Measurements from ENCODE around the gene CDH5. TPM values are rescaled to one million over a fixed set of nuclear protein-coding genes. Genes with fewer than 3 reads are reported as not detected.

Gene CDH5, protein sequence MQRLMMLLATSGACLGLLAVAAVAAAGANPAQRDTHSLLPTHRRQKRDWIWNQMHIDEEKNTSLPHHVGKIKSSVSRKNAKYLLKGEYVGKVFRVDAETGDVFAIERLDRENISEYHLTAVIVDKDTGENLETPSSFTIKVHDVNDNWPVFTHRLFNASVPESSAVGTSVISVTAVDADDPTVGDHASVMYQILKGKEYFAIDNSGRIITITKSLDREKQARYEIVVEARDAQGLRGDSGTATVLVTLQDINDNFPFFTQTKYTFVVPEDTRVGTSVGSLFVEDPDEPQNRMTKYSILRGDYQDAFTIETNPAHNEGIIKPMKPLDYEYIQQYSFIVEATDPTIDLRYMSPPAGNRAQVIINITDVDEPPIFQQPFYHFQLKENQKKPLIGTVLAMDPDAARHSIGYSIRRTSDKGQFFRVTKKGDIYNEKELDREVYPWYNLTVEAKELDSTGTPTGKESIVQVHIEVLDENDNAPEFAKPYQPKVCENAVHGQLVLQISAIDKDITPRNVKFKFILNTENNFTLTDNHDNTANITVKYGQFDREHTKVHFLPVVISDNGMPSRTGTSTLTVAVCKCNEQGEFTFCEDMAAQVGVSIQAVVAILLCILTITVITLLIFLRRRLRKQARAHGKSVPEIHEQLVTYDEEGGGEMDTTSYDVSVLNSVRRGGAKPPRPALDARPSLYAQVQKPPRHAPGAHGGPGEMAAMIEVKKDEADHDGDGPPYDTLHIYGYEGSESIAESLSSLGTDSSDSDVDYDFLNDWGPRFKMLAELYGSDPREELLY
- total RNA-seq: 10 to 100 TPM; 77.2 to 86.5 TPM
- polyA plus RNA-seq (ENCODE audit: insufficient read length in 6 of 6): 100 to 1,000 TPM; 145 to 179 (median 156) TPM
- long read RNA-seq, donor 1, full-length matches to known transcripts: 16 of 52 reads
- long read RNA-seq, donor 1, partial matches to known transcripts: 36 of 52 reads
- long read RNA-seq, donor 1, other reads (novel, unspliced or antisense): 0 of 52 reads
- long read RNA-seq, donor 2, full-length matches to known transcripts: 15 of 57 reads
- long read RNA-seq, donor 2, partial matches to known transcripts: 42 of 57 reads
- long read RNA-seq, donor 2, other reads (novel, unspliced or antisense): 0 of 57 reads
- long read RNA-seq, donor 3, full-length matches to known transcripts: 27 of 34 reads
- long read RNA-seq, donor 3, partial matches to known transcripts: 7 of 34 reads
- long read RNA-seq, donor 3, other reads (novel, unspliced or antisense): 0 of 34 reads
- long read RNA-seq, donor 4, full-length matches to known transcripts: 6 of 7 reads
- long read RNA-seq, donor 4, partial matches to known transcripts: 0 of 7 reads
- long read RNA-seq, donor 4, other reads (novel, unspliced or antisense): 1 of 7 reads
- long read RNA-seq, donor 5, full-length matches to known transcripts: 14 of 40 reads
- long read RNA-seq, donor 5, partial matches to known transcripts: 26 of 40 reads
- long read RNA-seq, donor 5, other reads (novel, unspliced or antisense): 0 of 40 reads
- long read RNA-seq, donor 6, full-length matches to known transcripts: 16 of 30 reads
- long read RNA-seq, donor 6, partial matches to known transcripts: 14 of 30 reads
- long read RNA-seq, donor 6, other reads (novel, unspliced or antisense): 0 of 30 reads
- long read RNA-seq, donor 7, full-length matches to known transcripts: 6 of 6 reads
- long read RNA-seq, donor 7, partial matches to known transcripts: 0 of 6 reads
- long read RNA-seq, donor 7, other reads (novel, unspliced or antisense): 0 of 6 reads
- long read RNA-seq, donor 8, full-length matches to known transcripts: 17 of 62 reads
- long read RNA-seq, donor 8, partial matches to known transcripts: 45 of 62 reads
- long read RNA-seq, donor 8, other reads (novel, unspliced or antisense): 0 of 62 reads
- long read RNA-seq, donor 9: 0 reads
- long read RNA-seq, donor 10, full-length matches to known transcripts: 2 of 4 reads
- long read RNA-seq, donor 10, partial matches to known transcripts: 2 of 4 reads
- long read RNA-seq, donor 10, other reads (novel, unspliced or antisense): 0 of 4 reads
- long read RNA-seq, donor 11: 0 reads
- long read RNA-seq, donor 12, full-length matches to known transcripts: 12 of 17 reads
- long read RNA-seq, donor 12, partial matches to known transcripts: 5 of 17 reads
- long read RNA-seq, donor 12, other reads (novel, unspliced or antisense): 0 of 17 reads

DNA sequence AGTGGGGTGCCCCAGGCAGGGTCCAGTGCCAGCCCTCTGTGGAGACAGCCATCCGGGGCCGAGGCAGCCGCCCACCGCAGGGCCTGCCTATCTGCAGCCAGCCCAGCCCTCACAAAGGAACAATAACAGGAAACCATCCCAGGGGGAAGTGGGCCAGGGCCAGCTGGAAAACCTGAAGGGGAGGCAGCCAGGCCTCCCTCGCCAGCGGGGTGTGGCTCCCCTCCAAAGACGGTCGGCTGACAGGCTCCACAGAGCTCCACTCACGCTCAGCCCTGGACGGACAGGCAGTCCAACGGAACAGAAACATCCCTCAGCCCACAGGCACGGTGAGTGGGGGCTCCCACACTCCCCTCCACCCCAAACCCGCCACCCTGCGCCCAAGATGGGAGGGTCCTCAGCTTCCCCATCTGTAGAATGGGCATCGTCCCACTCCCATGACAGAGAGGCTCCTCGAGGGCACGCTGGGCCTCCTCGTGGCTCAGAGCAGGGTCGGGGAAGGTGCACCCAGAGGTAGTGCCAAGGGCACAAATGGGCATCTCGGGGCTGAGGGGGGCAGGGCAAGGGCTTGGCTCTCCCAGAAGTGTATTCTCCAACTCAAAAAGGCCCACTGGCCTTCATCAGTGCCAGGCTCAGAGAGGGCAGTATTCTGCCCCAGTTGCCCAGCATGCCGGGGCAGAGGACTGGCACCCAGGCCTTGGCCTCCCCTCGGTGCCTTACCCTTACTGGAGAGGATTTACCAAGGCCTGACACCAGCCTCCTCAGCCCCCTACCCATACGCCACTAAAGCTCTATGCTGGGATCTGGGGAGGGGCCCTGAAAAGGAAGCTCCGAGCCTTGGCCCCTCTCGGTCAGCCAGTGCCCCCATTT is at the start of gene CDH5:
Gene CDH5 (plus strand): TSS at position 259 of the 867 bp plus-strand sequence. CDS start 12,647 bp downstream, outside the sequence.
- TF ChIP-seq, protein P1, sequence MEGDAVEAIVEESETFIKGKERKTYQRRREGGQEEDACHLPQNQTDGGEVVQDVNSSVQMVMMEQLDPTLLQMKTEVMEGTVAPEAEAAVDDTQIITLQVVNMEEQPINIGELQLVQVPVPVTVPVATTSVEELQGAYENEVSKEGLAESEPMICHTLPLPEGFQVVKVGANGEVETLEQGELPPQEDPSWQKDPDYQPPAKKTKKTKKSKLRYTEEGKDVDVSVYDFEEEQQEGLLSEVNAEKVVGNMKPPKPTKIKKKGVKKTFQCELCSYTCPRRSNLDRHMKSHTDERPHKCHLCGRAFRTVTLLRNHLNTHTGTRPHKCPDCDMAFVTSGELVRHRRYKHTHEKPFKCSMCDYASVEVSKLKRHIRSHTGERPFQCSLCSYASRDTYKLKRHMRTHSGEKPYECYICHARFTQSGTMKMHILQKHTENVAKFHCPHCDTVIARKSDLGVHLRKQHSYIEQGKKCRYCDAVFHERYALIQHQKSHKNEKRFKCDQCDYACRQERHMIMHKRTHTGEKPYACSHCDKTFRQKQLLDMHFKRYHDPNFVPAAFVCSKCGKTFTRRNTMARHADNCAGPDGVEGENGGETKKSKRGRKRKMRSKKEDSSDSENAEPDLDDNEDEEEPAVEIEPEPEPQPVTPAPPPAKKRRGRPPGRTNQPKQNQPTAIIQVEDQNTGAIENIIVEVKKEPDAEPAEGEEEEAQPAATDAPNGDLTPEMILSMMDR (IDR thresholded peaks at IDR 0.05): no peak
- ATAC-seq (peak; percentile 30), DNase-seq (peak in 3 of 4 donors; percentile 60 to 79 (median 71))
- no peaks in the 10 kb centered on the region for H3K9me3 ChIP-seq
- H3K4me1 ChIP-seq: peaks cover 0 to 52% of the 10 kb centered on the region in 2 donors
- intact Hi-C loops (cut with DNase I): no loop called here
- H3K27me3 ChIP-seq: peaks cover 0 to 22% of the 10 kb centered on the region in 2 donors
- H3K4me3 ChIP-seq: peak within 1 kb of the TSS; percentile 29 to 49
- peak within 1 kb of the TSS; percentile 76 to 78 for H3K27ac ChIP-seq
- no peaks in the 10 kb centered on the region for H3K36me3 ChIP-seq

DNA sequence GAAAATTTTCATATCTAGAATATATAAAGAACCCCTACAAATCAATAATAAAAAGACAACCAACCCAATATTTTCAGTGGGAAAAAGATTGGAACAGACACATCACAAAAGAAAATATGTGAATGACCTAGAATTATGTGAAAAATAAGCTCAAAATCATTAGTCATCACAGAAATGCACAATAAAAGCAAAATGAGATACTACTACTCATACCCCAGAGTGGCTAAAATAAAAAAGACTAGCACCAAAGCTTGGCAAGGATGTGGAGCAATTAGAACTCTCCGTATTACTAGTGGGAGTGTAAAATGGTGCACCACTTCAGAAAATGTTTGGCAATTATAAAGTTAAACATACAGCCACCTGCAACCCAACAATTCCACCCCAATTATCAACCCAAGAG is 48.0 kb upstream of the CDH5 start:
- H3K4me3 ChIP-seq: no peak overlapping the region
- intact Hi-C loops (cut with DNase I): no loop called here
- no peaks in the 10 kb centered on the region for H3K36me3 ChIP-seq
- H3K27ac ChIP-seq: no peak overlapping the region
- no peaks in the 10 kb centered on the region for H3K4me1 ChIP-seq
- DNase-seq (no peak), ATAC-seq (no peak)
- no peaks in the 10 kb centered on the region for H3K27me3 ChIP-seq
- TF ChIP-seq, protein P1 (IDR thresholded peaks at IDR 0.05): no peak
- no peaks in the 10 kb centered on the region for H3K9me3 ChIP-seq

DNA sequence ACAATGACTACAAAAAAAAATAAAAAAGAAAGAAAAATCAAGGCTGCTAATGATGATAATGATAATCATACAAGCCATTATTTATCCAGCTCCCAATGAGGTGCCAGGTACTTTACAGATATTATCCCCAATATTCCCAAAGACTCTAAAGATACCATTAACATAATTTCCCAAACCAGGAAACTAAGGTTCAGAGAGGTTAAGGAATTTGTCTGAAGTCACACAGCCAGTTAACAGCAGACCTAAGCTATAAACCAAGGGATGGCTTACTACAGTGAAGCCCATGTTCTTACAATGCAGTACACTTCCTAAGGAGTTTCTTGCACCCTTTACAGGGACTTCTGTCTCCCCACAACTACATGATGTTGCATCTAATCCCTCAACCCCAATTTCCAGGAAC is 45.7 kb upstream of the CDH5 start:
- Histone ChIP-seq H3K27me3 (no peaks in the 10 kb centered on the region), H3K4me1 (no peaks in the 10 kb centered on the region), H3K9me3 (no peaks in the 10 kb centered on the region), H3K4me3 (no peak overlapping the region), H3K27ac (no peak overlapping the region), H3K36me3 (no peaks in the 10 kb centered on the region)
- TF ChIP-seq, protein P1 (IDR thresholded peaks at IDR 0.05): no peak
- no peak for DNase-seq
- intact Hi-C loops (cut with DNase I): no loop called here
- no peak for ATAC-seq
